DND-41 (cell line): ENCODE measurements around the gene P2RY10.
A peak's percentile ranks its signal among the peaks of the same experiment; 100 is the strongest.
"Not testable (repeated sequence)": the region's sequence is repeated elsewhere in the genome, so short reads cannot be mapped to it uniquely, and the experiment has no call there.

Experiments used
- ATAC-seq: fragments of 200-7000 bp; cut with Tn5 transposase; 3 replicates; pipeline ENCODE4 v1.9.1; 2021; ENCODE audit warnings: low read depth; ENCODE audit not compliant: insufficient read depth
- DNase-seq: peaks from one replicate; pipeline ENCODE4 v3.0.0-alpha.2; 2020
- H2AFZ ChIP-seq: 2 replicates; pipeline ENCODE4 v1.6.0; 2012; ENCODE audit warnings: low read depth, low read length
- H3K27ac ChIP-seq: 2 replicates; pipeline ENCODE4 v1.5.1; 2012; ENCODE audit warnings: low read length, inconsistent platforms
- H3K27me3 ChIP-seq: fragments of 200-600 bp; sonication (generic); 2 replicates; pipeline ENCODE4 v1.6.0; 2012; ENCODE audit warnings: low read length, mild to moderate bottlenecking, inconsistent platforms; ENCODE audit not compliant: insufficient read depth, poor library complexity
- H3K36me3 ChIP-seq: 2 replicates; pipeline ENCODE4 v1.5.1; 2012; ENCODE audit warnings: low read length, inconsistent platforms; ENCODE audit not compliant: insufficient read depth
- H3K4me1 ChIP-seq: 2 replicates; pipeline ENCODE4 v1.5.1; 2012; ENCODE audit warnings: mild to moderate bottlenecking, low read length; ENCODE audit not compliant: insufficient read depth
- H3K4me2 ChIP-seq: 2 replicates; pipeline ENCODE4 v1.6.0; 2012; ENCODE audit warnings: mild to moderate bottlenecking, moderate library complexity, low read length, inconsistent platforms; ENCODE audit not compliant: insufficient read depth
- H3K4me3 ChIP-seq, 2 experiments: fragments of 200-600 bp in 1 of 2; shearing (Covaris generic) in 1 of 2; 2 replicates each; pipeline ENCODE4 v1.5.1; 2012 to 2016; ENCODE audit warnings: inconsistent platforms in 2 of 2, low read length in 2 of 2, mild to moderate bottlenecking in 2 of 2, low read depth in 1 of 2, moderate library complexity in 1 of 2
- H3K79me2 ChIP-seq: 2 replicates; pipeline ENCODE4 v1.6.0; 2012; ENCODE audit warnings: low read length, inconsistent platforms; ENCODE audit not compliant: insufficient read depth
- H3K9ac ChIP-seq: 2 replicates; pipeline ENCODE4 v1.6.0; 2012; ENCODE audit warnings: low read depth, mild to moderate bottlenecking, inconsistent platforms, low read length, moderate library complexity
- H3K9me3 ChIP-seq: 2 replicates; pipeline ENCODE4 v1.5.1; 2012; ENCODE audit warnings: low read length, moderate library complexity, mild to moderate bottlenecking, inconsistent platforms; ENCODE audit not compliant: insufficient read depth, severe bottlenecking
- H4K20me1 ChIP-seq: 2 replicates; pipeline ENCODE4 v1.6.0; 2012; ENCODE audit warnings: low read length; ENCODE audit not compliant: insufficient read depth
- CTCF ChIP-seq: IDR thresholded peaks from 2 replicates; pipeline ENCODE4 v1.5.1; 2012; ENCODE audit warnings: borderline replicate concordance, low read length, moderate library complexity, mild to moderate bottlenecking; ENCODE audit not compliant: poor library complexity, severe bottlenecking; ENCODE audit errors: extremely low read depth
- EZH2 ChIP-seq: IDR thresholded peaks from 3 replicates; pipeline ENCODE4 v1.6.1; 2012; ENCODE audit warnings: borderline replicate concordance, low read depth, mild to moderate bottlenecking, moderate library complexity, low read length, inconsistent platforms; ENCODE audit not compliant: severe bottlenecking

The P2RY10 gene

DNA sequence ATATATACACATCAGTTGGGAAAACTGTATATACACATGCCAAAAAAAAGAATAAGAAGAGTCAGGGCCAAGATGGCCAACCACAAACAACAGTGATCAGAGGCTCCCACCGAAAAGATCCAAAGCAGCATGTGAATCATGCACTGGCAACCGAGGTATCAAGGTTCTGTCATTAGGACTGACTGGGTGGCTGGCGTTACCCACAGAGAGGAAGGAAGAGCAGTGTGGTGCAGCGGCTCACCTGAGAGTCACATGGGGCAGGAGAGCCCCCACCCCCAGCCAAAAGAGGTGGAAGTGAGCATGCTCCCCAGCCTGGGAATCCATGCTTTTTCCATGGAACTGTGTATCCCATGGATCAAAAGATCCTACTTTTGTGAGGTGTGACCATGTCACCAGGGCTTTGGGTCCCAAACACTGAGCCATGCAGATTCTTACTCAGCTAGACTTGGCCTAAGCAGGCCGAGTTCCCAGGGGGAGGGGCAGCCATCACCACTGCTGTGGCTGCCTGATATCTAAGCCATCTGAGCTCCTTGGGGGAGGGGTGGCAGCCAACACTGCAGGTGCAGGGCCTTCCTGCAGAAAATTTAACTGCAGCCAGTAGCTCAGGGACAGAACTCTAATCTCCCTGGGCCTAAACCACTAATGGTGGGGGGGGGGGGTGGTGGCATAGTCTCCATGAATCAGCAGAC lies 52.8 kb downstream of the P2RY10 start:
- Histone ChIP-seq H2AFZ (peak overlapping the region; percentile 73), H4K20me1 (no peaks in the 10 kb centered on the region), H3K27ac (peak overlapping the region; percentile 96), H3K4me3 (peak overlapping the region in 1 of 2 experiments; percentile 42; a peak in 2 of 4 replicates), H3K79me2 (no peaks in the 10 kb centered on the region), H3K4me1 (peaks cover 42% of the 10 kb centered on the region), H3K4me2 (peak overlapping the region; percentile 62), H3K9ac (peak overlapping the region; percentile 51), H3K27me3 (no peaks in the 10 kb centered on the region), H3K36me3 (no peaks in the 10 kb centered on the region), H3K9me3 (peaks cover 8% of the 10 kb centered on the region)
- no peak for TF ChIP-seq CTCF
- TF ChIP-seq EZH2: no peak
- peak; percentile 91 for DNase-seq
- ATAC-seq: peak; percentile 87

- H3K4me1 ChIP-seq, ATAC-seq, H3K9ac ChIP-seq, H3K79me2 ChIP-seq, H3K27me3 ChIP-seq, H2AFZ ChIP-seq, H3K4me3 ChIP-seq, H3K4me2 ChIP-seq, H3K36me3 ChIP-seq, DNase-seq, H3K9me3 ChIP-seq, H3K27ac ChIP-seq, H4K20me1 ChIP-seq: not testable (repeated sequence)
Measured at GRCh38 chrX:79007540-79007939, 62.3 kb downstream of the P2RY10 start.
